CD4-positive, alpha-beta T cell treated with Interleukin-21 for 1 hour (primary cell): Measurements from ENCODE around the gene MAJIN.
A peak's percentile ranks its signal among the peaks of the same experiment; 100 is the strongest.

Experiments
- DNase-seq: peaks from one replicate; pipeline ENCODE4 v3.0.0-alpha.2; 2020

Gene MAJIN

GRCh38 chr11:64909653-64910343 is 62.1 kb downstream of the MAJIN start:
- no peak for DNase-seq

- no peak for DNase-seq
Measured at GRCh38 chr11:64908766-64909165, 63.1 kb downstream of the MAJIN start.

GRCh38 chr11:64906314-64906635 is 65.6 kb downstream of the MAJIN start:
- no peak for DNase-seq

- no peak for DNase-seq
Measured at GRCh38 chr11:64905516-64906313, 66.2 kb downstream of the MAJIN start.

- DNase-seq = no peak
Measured at GRCh38 chr11:64903291-64903833, 68.5 kb downstream of the MAJIN start.

GRCh38 chr11:64902102-64902900 is 69.6 kb downstream of the MAJIN start:
- DNase-seq = no peak

GRCh38 chr11:64900774-64901173 is 71.1 kb downstream of the MAJIN start:
- DNase-seq = no peak

GRCh38 chr11:64900263-64900678 is 71.6 kb downstream of the MAJIN start:
- DNase-seq = peak; percentile 87

- no peak for DNase-seq
Measured at GRCh38 chr11:64898541-64898940, 73.4 kb downstream of the MAJIN start.

GRCh38 chr11:64898076-64898445 is 73.8 kb downstream of the MAJIN start:
- no peak for DNase-seq

- no peak for DNase-seq
Measured at GRCh38 chr11:64897381-64898075, 74.4 kb downstream of the MAJIN start.

- no peak for DNase-seq
Measured at GRCh38 chr11:64896448-64897022, 75.4 kb downstream of the MAJIN start.

GRCh38 chr11:64894812-64895452 is 77.0 kb downstream of the MAJIN start:
- no peak for DNase-seq

- peak; percentile 89 for DNase-seq
Measured at GRCh38 chr11:64894070-64894811, 77.7 kb downstream of the MAJIN start.

- DNase-seq = no peak
Measured at GRCh38 chr11:64893194-64894069, 78.5 kb downstream of the MAJIN start.

GRCh38 chr11:64892838-64893193 is 79.1 kb downstream of the MAJIN start:
- no peak for DNase-seq

GRCh38 chr11:64892411-64892831 is 79.5 kb downstream of the MAJIN start:
- no peak for DNase-seq

- no peak for DNase-seq
Measured at GRCh38 chr11:64891880-64892279, 80.0 kb downstream of the MAJIN start.

- no peak for DNase-seq
Measured at GRCh38 chr11:64891215-64891848, 80.6 kb downstream of the MAJIN start.

GRCh38 chr11:64890522-64890939 is 81.4 kb downstream of the MAJIN start:
- no peak for DNase-seq
